Stimulated activated CD4-positive, alpha-beta T cell treated with anti-CD3 and anti-CD28 coated beads, Interleukin-15, amount 100 ng/mL, for 1 hour (primary cell): ENCODE results near the gene AHNAK2.
"Not testable (repeated sequence)": the region's sequence is repeated elsewhere in the genome, so short reads cannot be mapped to it uniquely, and the experiment has no call there.

ENCODE experiments used
- DNase-seq, 2 donors: peaks; one replicate each; pipeline ENCODE4 v3.0.0-alpha.2; 2020; ENCODE audit warnings: low read depth in 1 of 2, low spot score in 1 of 2

AHNAK2 gene

GRCh38 chr14:104977681-104978653 lies at the start of gene AHNAK2:
TSS of gene AHNAK2 (minus strand) at chr14:104978374. CDS start at chr14:104978237, 137 bp downstream.
- DNase-seq: peak in 1 of 2 donors; percentile 33

GRCh38 chr14:105027718-105028117 lies 49.5 kb upstream of the AHNAK2 start:
- DNase-seq: not testable (repeated sequence)

- DNase-seq: no peak
Measured at GRCh38 chr14:105026802-105027563, 48.8 kb upstream of the AHNAK2 start.

GRCh38 chr14:105026033-105026785 lies 48.0 kb upstream of the AHNAK2 start:
- no peak for DNase-seq

- DNase-seq: no peak
Measured at GRCh38 chr14:105025429-105025828, 47.3 kb upstream of the AHNAK2 start.

GRCh38 chr14:105023791-105024480 lies 45.8 kb upstream of the AHNAK2 start:
- no peak for DNase-seq

GRCh38 chr14:105023144-105023543 lies 45.0 kb upstream of the AHNAK2 start:
- no peak for DNase-seq

GRCh38 chr14:105022276-105022670 lies 44.1 kb upstream of the AHNAK2 start:
- DNase-seq: no peak

- DNase-seq: peak; percentile 11 to 27
Measured at GRCh38 chr14:105021656-105022275, 43.6 kb upstream of the AHNAK2 start.

- DNase-seq: peak; percentile 98 to 99
Measured at GRCh38 chr14:105020815-105021655, 42.9 kb upstream of the AHNAK2 start, which contains the start of gene CDCA4. TSS of gene CDCA4 (minus strand) at chr14:105021083. CDS start at chr14:105011929, 9,154 bp downstream.

- DNase-seq: peak; percentile 34 to 37
Measured at GRCh38 chr14:105019861-105020814, 42.0 kb upstream of the AHNAK2 start.

GRCh38 chr14:105018414-105018813 lies 40.2 kb upstream of the AHNAK2 start:
- DNase-seq: no peak

- no peak for DNase-seq
Measured at GRCh38 chr14:105015905-105016304, 37.7 kb upstream of the AHNAK2 start.

- no peak for DNase-seq
Measured at GRCh38 chr14:105015242-105015641, 37.1 kb upstream of the AHNAK2 start.

- DNase-seq: no peak
Measured at GRCh38 chr14:105014631-105015030, 36.5 kb upstream of the AHNAK2 start.

- DNase-seq: no peak
Measured at GRCh38 chr14:105014032-105014431, 35.9 kb upstream of the AHNAK2 start.

GRCh38 chr14:105013150-105013785 lies 35.1 kb upstream of the AHNAK2 start:
- DNase-seq: no peak
